Ovary (tissue), 9 donors: ENCODE results near the gene GAP43. TPM values are rescaled to one million over a fixed set of nuclear protein-coding genes. Genes with fewer than 3 reads are reported as not detected.

ENCODE experiments used
- DNase-seq, 5 donors: peaks; one replicate each; pipeline ENCODE4 v3.0.0-alpha.2; 2019 to 2020
- H3K27ac ChIP-seq, 2 donors: fragments of 200-600 bp; one replicate each; pipeline versions ENCODE4 v1.5.1 to v1.8.0; 2019 to 2022
- H3K27me3 ChIP-seq: fragments of 200-600 bp; one replicate; pipeline ENCODE4 v1.8.0; 2022
- H3K36me3 ChIP-seq: fragments of 200-600 bp; sonication (generic); one replicate; pipeline ENCODE4 v1.5.1; 2019
- H3K4me1 ChIP-seq: one replicate; pipeline ENCODE4 v1.8.1; 2013; ENCODE audit warnings: mild to moderate bottlenecking, moderate library complexity; ENCODE audit not compliant: insufficient read depth
- H3K4me3 ChIP-seq: fragments of 200-600 bp; sonication (generic); one replicate; pipeline ENCODE4 v1.5.1; 2017
- H3K9me3 ChIP-seq, 2 donors: fragments of 200-600 bp in 1 of 2; sonication (generic) in 1 of 2; one replicate each; pipeline versions ENCODE4 v1.5.1 to v1.8.1; 2013 to 2019; ENCODE audit warnings: mild to moderate bottlenecking in 1 of 2, moderate library complexity in 1 of 2
- EP300 ChIP-seq: sonication (generic); formaldehyde crosslinking; IDR thresholded peaks from one replicate; pipeline ENCODE4 v1.6.1; 2017; ENCODE audit warnings: antibody characterized with exemption
- POLR2A ChIP-seq: fragments of 450-650 bp; IDR thresholded peaks from one replicate; pipeline ENCODE4 v1.6.1; 2017; ENCODE audit warnings: antibody characterized with exemption, mild to moderate bottlenecking, moderate library complexity
- WGBS, 3 donors: extraction: QIAGEN DNeasy Blood & Tissue Kit in 1 of 3; methylation state at CpG; one replicate each; pipeline versions ENCODE4 v1.1.5 to v1.1.7; 2013 to 2017; 5-methylcytosine and 5-hydroxymethylcytosine counted together
- intact Hi-C, 4 donors: fragments of 100-400 bp; cut with DNase I; formaldehyde crosslinking; loops; one replicate each; pipeline versions ENCODE4 v1.11.0 to v1.15.1; 2022 to 2023
- polyA plus RNA-seq, 2 donors: library from polyadenylated mRNA; stranded (reverse); fragments of 200-250 nt in 1 of 2; fragments of 350-450 nt in 1 of 2; fragmentation: Illumina TruSeq in 1 of 2; extraction: RNeasy Lipid Tissue Mini Kit (QIAGEN cat#74804) in 1 of 2; gene quantifications; one replicate each; pipeline ENCODE4 v1.2.3, GENCODE V29; 2013 to 2014
- total RNA-seq, 7 donors: library from RNA; depleted of rRNA in 2 of 7; stranded (reverse); fragments of >200 nt in 2 of 7; fragmentation: NEBNext Ultra II Directional in 3 of 7; extraction: Animal tissue kit (Norgen Biotek cat#: 25700) in 3 of 7; gene quantifications; one replicate each; pipeline versions ENCODE4 v1.1.0 to v1.2.4, GENCODE V29; 2016 to 2023
- TF ChIP-seq, protein P1 (sequence below), 3 donors: fragments of 450-650 bp in 2 of 3; fragments of 200-600 bp in 1 of 3; IDR thresholded peaks; one replicate each; pipeline versions ENCODE4 v1.5.1 to v1.8.0; 2016 to 2022; ENCODE audit warnings: antibody characterized with exemption in 3 of 3, mild to moderate bottlenecking in 1 of 3
- donor health status: DM: no; HTN: no; CAD: no; lungs with moderate emphysema.
- donor health status: DM: no; HTN: no; CAD: no.
- donor health status: Bipolar disorder and iron deficiency.
- donor health status: DM: yes; HTN: yes; CAD: no.
- donor health status: DM: no; HTN: no; CAD: no.
- donor health status: DM: yes; HTN: yes; CAD: no.

GAP43 gene
- total and polyA plus RNA-seq, 9 donors, result 0.21 to 0.75 (median 0.29) TPM; not detected in 5

DNA sequence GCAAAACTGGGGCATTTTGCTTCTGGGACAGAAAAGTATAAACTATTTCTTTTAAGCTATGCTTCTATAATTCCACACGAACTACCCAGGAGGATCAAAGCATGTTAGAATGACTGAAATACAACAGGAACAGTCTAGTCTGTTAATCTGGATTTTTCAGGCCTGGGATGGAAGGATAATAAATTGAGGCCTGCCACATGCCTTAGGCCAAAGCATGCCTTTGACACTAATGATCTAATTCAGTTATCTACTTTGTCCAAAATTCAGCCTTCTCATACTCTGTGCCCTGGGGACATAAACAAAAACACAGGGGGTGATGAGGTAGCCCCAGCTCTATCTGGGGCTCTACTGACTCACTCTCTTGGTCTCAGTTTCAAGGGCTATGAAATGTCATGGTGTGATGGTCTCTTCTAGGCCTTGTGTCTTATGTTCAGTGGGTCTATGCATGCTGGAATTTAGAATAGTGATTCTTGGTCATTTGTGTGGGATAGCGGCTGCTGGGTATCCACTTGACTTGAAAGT is 32.5 kb downstream of the GAP43 start:
- 93 to 98% (median 96%) methylated on average over 2 of the region's 2 CpGs for WGBS, 3 donors
- H3K36me3 ChIP-seq, result no peaks in the 10 kb centered on the region
- H3K4me3 ChIP-seq, result no peak overlapping the region
- intact Hi-C loops, result no loop called here
- no peak overlapping the region for H3K27ac ChIP-seq
- no peaks in the 10 kb centered on the region for H3K27me3 ChIP-seq
- no peaks in the 10 kb centered on the region for H3K9me3 ChIP-seq
- peaks cover 1% of the 10 kb centered on the region for H3K4me1 ChIP-seq
- DNase-seq, result no peak
- TF ChIP-seq EP300 (no peak), POLR2A (no peak)
- TF ChIP-seq, protein P1, sequence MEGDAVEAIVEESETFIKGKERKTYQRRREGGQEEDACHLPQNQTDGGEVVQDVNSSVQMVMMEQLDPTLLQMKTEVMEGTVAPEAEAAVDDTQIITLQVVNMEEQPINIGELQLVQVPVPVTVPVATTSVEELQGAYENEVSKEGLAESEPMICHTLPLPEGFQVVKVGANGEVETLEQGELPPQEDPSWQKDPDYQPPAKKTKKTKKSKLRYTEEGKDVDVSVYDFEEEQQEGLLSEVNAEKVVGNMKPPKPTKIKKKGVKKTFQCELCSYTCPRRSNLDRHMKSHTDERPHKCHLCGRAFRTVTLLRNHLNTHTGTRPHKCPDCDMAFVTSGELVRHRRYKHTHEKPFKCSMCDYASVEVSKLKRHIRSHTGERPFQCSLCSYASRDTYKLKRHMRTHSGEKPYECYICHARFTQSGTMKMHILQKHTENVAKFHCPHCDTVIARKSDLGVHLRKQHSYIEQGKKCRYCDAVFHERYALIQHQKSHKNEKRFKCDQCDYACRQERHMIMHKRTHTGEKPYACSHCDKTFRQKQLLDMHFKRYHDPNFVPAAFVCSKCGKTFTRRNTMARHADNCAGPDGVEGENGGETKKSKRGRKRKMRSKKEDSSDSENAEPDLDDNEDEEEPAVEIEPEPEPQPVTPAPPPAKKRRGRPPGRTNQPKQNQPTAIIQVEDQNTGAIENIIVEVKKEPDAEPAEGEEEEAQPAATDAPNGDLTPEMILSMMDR (IDR thresholded peaks at IDR 0.05), result no peak

- no peak overlapping the region for H3K4me3 ChIP-seq
- intact Hi-C loops, result no loop called here
- DNase-seq, result no peak
- TF ChIP-seq, protein P1 (IDR thresholded peaks at IDR 0.05), result no peak
- TF ChIP-seq EP300 (no peak), POLR2A (no peak)
- H3K36me3 ChIP-seq, result no peaks in the 10 kb centered on the region
- peaks cover 1% of the 10 kb centered on the region for H3K4me1 ChIP-seq
- H3K27me3 ChIP-seq, result no peaks in the 10 kb centered on the region
- no peak overlapping the region for H3K27ac ChIP-seq
- H3K9me3 ChIP-seq, result no peaks in the 10 kb centered on the region
- WGBS, 3 donors, result 87 to 96% (median 93%) methylated on average over 5 of the region's 5 CpGs
Measured at GRCh38 chr3:115657168-115657567, 33.9 kb downstream of the GAP43 start.

DNA sequence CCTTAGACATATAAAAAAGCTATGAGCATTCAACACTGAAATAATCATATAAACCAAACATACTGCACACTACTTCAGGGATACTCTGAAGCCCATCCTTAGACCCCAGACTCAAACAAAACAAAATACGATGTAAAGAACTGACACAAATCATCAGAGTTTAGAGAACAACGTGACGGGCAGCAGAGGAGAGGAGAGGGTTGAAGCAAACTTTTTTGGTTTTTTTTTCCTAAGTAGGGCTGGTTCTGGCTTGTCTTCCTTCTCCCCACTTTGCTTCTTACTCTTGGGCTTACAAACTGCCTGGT is 34.7 kb downstream of the GAP43 start:
- WGBS, 3 donors, result 5 to 9% (median 6%) methylated on average over 3 of the region's 3 CpGs
- peak overlapping the region; percentile 67 for H3K4me3 ChIP-seq
- H3K36me3 ChIP-seq, result no peaks in the 10 kb centered on the region
- TF ChIP-seq EP300 (no peak), POLR2A (no peak)
- H3K27me3 ChIP-seq, result no peaks in the 10 kb centered on the region
- intact Hi-C loops, result no loop called here
- no peaks in the 10 kb centered on the region for H3K9me3 ChIP-seq
- peaks cover 1% of the 10 kb centered on the region for H3K4me1 ChIP-seq
- DNase-seq, result no peak
- peak overlapping the region; percentile 90 to 99 for H3K27ac ChIP-seq

DNA sequence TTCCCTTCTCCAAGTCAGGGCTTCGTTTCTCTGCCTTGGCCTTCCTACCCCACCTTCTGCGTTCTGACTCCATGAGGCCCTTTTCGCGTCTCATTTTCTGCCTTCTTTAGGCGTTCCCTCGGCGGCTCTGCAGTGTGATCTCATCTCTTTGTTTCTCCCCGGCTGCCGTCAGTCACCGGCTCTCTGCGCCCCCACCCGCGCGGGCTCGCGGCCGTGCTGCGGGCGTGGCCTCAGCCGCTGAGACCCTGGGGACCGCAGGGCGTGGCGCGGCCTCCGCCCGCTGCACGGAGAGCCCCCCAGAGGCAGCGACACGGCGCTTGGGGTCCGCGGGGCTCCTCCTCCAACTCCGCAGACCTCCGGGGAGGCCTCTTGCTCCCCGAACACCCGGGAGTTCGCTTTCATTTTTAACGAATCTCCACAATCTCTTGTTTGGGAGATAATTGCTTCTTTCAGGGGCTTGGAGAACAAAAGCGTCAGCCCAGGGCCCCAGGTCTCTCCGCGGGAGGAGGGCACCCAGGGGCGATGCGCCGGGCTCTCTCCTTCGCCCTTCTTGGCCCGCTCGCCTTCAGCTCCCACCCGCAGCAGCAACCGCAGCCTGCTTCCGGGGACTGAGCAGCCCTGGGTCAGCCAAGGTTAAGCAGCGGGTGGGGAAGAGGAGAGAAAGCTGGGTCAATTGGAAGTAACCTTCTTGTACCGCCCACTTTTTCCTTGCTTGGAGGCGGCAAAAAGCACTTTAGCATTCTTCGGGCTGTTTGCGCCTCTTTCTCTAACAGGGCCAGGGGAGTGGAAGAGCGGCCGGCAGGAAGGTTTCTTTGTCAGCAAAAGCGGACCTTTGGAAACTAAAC is 35.2 kb downstream of the GAP43 start:
- WGBS, 3 donors, result 0 to 1% (median 0%) methylated on average over 53 to 58 of the region's 58 CpGs
- no peaks in the 10 kb centered on the region for H3K36me3 ChIP-seq
- H3K4me1 ChIP-seq, result peaks cover 1% of the 10 kb centered on the region
- H3K9me3 ChIP-seq, result no peaks in the 10 kb centered on the region
- H3K27me3 ChIP-seq, result no peaks in the 10 kb centered on the region
- peak overlapping the region; percentile 90 to 99 for H3K27ac ChIP-seq
- intact Hi-C loops, result no loop called here
- DNase-seq, result peak; percentile 83 to 85 (median 83)
- TF ChIP-seq EP300 (no peak), POLR2A (peak; percentile 61)
- TF ChIP-seq, protein P1 (IDR thresholded peaks at IDR 0.05), result no peak
- peak overlapping the region; percentile 67 for H3K4me3 ChIP-seq
